OCI-LY1 (cell line): ENCODE data around the gene MANEA.

Source experiments
- H2AFZ ChIP-seq: fragments of 200-600 bp; sonication (generic), shearing (Covaris generic); 2 replicates; pipeline ENCODE4 v1.6.0; 2014; ENCODE audit warnings: antibody characterized with exemption, mild to moderate bottlenecking, low read length
- H3F3A ChIP-seq: fragments of 200-600 bp; sonication (generic), shearing (Covaris generic); 2 replicates; pipeline ENCODE4 v1.6.0; 2014; ENCODE audit warnings: mild to moderate bottlenecking, antibody characterized with exemption, low read length, moderate library complexity; ENCODE audit not compliant: insufficient read depth
- H3K27ac ChIP-seq: fragments of 200-600 bp; sonication (generic); 2 replicates; pipeline ENCODE4 v1.5.1; 2014; ENCODE audit warnings: low read length, mixed run types, mild to moderate bottlenecking, low read depth; ENCODE audit not compliant: poor library complexity, severe bottlenecking
- H3K27me3 ChIP-seq: fragments of 200-600 bp; sonication (generic); 2 replicates; pipeline ENCODE4 v1.6.0; 2014; ENCODE audit warnings: antibody characterized with exemption, mild to moderate bottlenecking, low read length, moderate library complexity; ENCODE audit not compliant: insufficient read depth
- H3K36me3 ChIP-seq: fragments of 200-600 bp; sonication (generic); 2 replicates; pipeline ENCODE4 v1.6.1; 2014; ENCODE audit warnings: mild to moderate bottlenecking, antibody characterized with exemption, low read length, moderate library complexity, mixed read lengths; ENCODE audit not compliant: insufficient read depth
- H3K4me1 ChIP-seq: fragments of 200-600 bp; sonication (generic); 2 replicates; pipeline ENCODE4 v1.5.1; 2014; ENCODE audit warnings: mild to moderate bottlenecking, low read length, moderate library complexity; ENCODE audit not compliant: insufficient read depth, severe bottlenecking
- H3K4me2 ChIP-seq: fragments of 200-600 bp; sonication (generic), shearing (Covaris generic); 2 replicates; pipeline ENCODE4 v1.6.1; 2014; ENCODE audit warnings: low read length
- H3K4me3 ChIP-seq: fragments of 200-600 bp; sonication (generic); 2 replicates; pipeline ENCODE4 v1.5.1; 2014; ENCODE audit warnings: low read length, low read depth, mild to moderate bottlenecking, mixed read lengths; ENCODE audit not compliant: poor library complexity, severe bottlenecking
- H3K79me2 ChIP-seq: fragments of 200-600 bp; shearing (Covaris generic); 2 replicates; pipeline ENCODE4 v1.6.1; 2016; ENCODE audit warnings: mixed run types, low read length, mixed read lengths; ENCODE audit not compliant: insufficient read depth
- H3K9ac ChIP-seq: fragments of 200-600 bp; sonication (generic), shearing (Covaris generic); 2 replicates; pipeline ENCODE4 v1.6.1; 2014; ENCODE audit warnings: mild to moderate bottlenecking, low read length, mixed read lengths
- H3K9me2 ChIP-seq: fragments of 200-600 bp; sonication (generic), shearing (Covaris generic); 2 replicates; pipeline ENCODE4 v1.6.1; 2014; ENCODE audit warnings: low read depth, mild to moderate bottlenecking, low read length, mixed read lengths
- H3K9me3 ChIP-seq: fragments of 200-600 bp; shearing (Covaris generic); 2 replicates; pipeline ENCODE4 v1.6.1; 2014; ENCODE audit warnings: low read length, mixed read lengths
- H4K20me1 ChIP-seq: fragments of 200-600 bp; sonication (generic), shearing (Covaris generic); 2 replicates; pipeline ENCODE4 v1.6.0; 2016; ENCODE audit warnings: mild to moderate bottlenecking, low read length; ENCODE audit not compliant: insufficient read depth
- CTCF ChIP-seq: fragments of 200-600 bp; sonication (generic), shearing (Covaris generic); IDR thresholded peaks from 2 replicates; pipeline ENCODE4 v1.5.1; 2017; ENCODE audit warnings: mild to moderate bottlenecking, antibody characterized with exemption, low read length, moderate library complexity, mixed read lengths
- EZH2 ChIP-seq: fragments of 200-600 bp; sonication (generic), shearing (Covaris generic); IDR thresholded peaks from 2 replicates; pipeline ENCODE4 v1.8.0; 2017; ENCODE audit warnings: borderline replicate concordance, mixed run types, mild to moderate bottlenecking, antibody characterized with exemption, low read length, moderate library complexity, mixed read lengths

The MANEA gene

DNA sequence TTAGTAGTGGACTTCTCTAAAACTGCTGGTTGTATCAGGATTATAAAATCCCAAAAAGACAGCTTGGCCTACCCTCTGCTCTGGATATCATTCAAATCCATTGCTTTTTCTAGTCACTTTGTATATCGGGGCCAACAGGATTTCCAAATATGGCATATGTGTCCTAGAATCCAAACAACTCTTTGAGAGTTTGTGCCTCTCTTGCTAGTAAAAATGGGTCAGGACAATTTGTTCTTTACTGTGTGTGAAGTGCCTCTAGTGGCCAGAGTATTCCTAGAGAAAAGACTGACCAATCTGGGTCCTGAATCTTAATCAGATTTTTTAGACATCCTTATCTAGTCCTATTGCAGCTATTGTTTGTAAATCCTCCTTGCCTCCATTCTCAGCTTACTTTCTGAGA lies 33.5 kb upstream of the MANEA start:
- no peaks in the 10 kb centered on the region for H3K27me3 ChIP-seq
- no peaks in the 10 kb centered on the region for H3K9me2 ChIP-seq
- H3K36me3 ChIP-seq = no peaks in the 10 kb centered on the region
- no peak for TF ChIP-seq EZH2
- no peak for TF ChIP-seq CTCF
- H3K4me1 ChIP-seq = no peaks in the 10 kb centered on the region
- H3F3A ChIP-seq = no peaks in the 10 kb centered on the region
- H3K9ac ChIP-seq = no peak overlapping the region
- H2AFZ ChIP-seq = no peak overlapping the region
- H3K4me3 ChIP-seq = no peak overlapping the region
- H3K9me3 ChIP-seq = no peaks in the 10 kb centered on the region
- H3K79me2 ChIP-seq = no peaks in the 10 kb centered on the region
- H3K4me2 ChIP-seq = no peak overlapping the region
- H4K20me1 ChIP-seq = no peaks in the 10 kb centered on the region
- H3K27ac ChIP-seq = no peak overlapping the region

- H3K4me3 ChIP-seq = no peak overlapping the region
- H3K4me1 ChIP-seq = no peaks in the 10 kb centered on the region
- no peak for TF ChIP-seq EZH2
- no peak for TF ChIP-seq CTCF
- no peaks in the 10 kb centered on the region for H3K9me3 ChIP-seq
- H3K27me3 ChIP-seq = no peaks in the 10 kb centered on the region
- H2AFZ ChIP-seq = no peak overlapping the region
- no peaks in the 10 kb centered on the region for H4K20me1 ChIP-seq
- H3K9ac ChIP-seq = no peak overlapping the region
- H3K4me2 ChIP-seq = no peak overlapping the region
- H3K79me2 ChIP-seq = no peaks in the 10 kb centered on the region
- no peaks in the 10 kb centered on the region for H3K9me2 ChIP-seq
- no peaks in the 10 kb centered on the region for H3K36me3 ChIP-seq
- H3K27ac ChIP-seq = no peak overlapping the region
- no peaks in the 10 kb centered on the region for H3F3A ChIP-seq
Observed at GRCh38 chr6:95544517-95545225, 32.7 kb upstream of the MANEA start.

- H4K20me1 ChIP-seq = no peaks in the 10 kb centered on the region
- H3K4me3 ChIP-seq = no peak overlapping the region
- TF ChIP-seq CTCF (no peak), EZH2 (no peak)
- no peaks in the 10 kb centered on the region for H3K79me2 ChIP-seq
- H3K4me1 ChIP-seq = no peaks in the 10 kb centered on the region
- H2AFZ ChIP-seq = no peak overlapping the region
- H3K9me3 ChIP-seq = no peaks in the 10 kb centered on the region
- H3K9ac ChIP-seq = no peak overlapping the region
- no peak overlapping the region for H3K4me2 ChIP-seq
- H3K27me3 ChIP-seq = no peaks in the 10 kb centered on the region
- no peaks in the 10 kb centered on the region for H3K9me2 ChIP-seq
- H3K27ac ChIP-seq = no peak overlapping the region
- no peaks in the 10 kb centered on the region for H3K36me3 ChIP-seq
- H3F3A ChIP-seq = no peaks in the 10 kb centered on the region
Observed at GRCh38 chr6:95545226-95545625, 32.1 kb upstream of the MANEA start.
